Adipocyte (in vitro differentiated cells): ENCODE data around the gene ARHGAP42.
"Not testable (repeated sequence)": the region's sequence is repeated elsewhere in the genome, so short reads cannot be mapped to it uniquely, and the experiment has no call there.

Source experiments
- DNase-seq: peaks from one replicate; pipeline ENCODE4 v3.0.0-alpha.2; 2015; ENCODE audit warnings: low read depth
- H3K27me3 ChIP-seq: replicated peaks from 2 replicates; pipeline ENCODE4 v1.7.0; 2013; ENCODE audit warnings: mild to moderate bottlenecking, low read length, moderate library complexity; ENCODE audit not compliant: control insufficient read depth, insufficient read depth
- H3K36me3 ChIP-seq: 2 replicates; pipeline ENCODE4 v1.7.0; 2013; ENCODE audit warnings: low read length, mild to moderate bottlenecking, moderate library complexity; ENCODE audit not compliant: control insufficient read depth, insufficient read depth, severe bottlenecking
- H3K4me1 ChIP-seq: 2 replicates; pipeline ENCODE4 v1.7.0; 2013; ENCODE audit warnings: mild to moderate bottlenecking, low read length, moderate library complexity; ENCODE audit not compliant: control insufficient read depth, insufficient read depth
- H3K4me3 ChIP-seq: 2 replicates; pipeline ENCODE4 v1.7.0; 2013; ENCODE audit warnings: mild to moderate bottlenecking, low read length, moderate library complexity
- H3K9ac ChIP-seq: 2 replicates; pipeline ENCODE4 v1.7.0; 2013; ENCODE audit warnings: mild to moderate bottlenecking, low read length, moderate library complexity
- H3K9me3 ChIP-seq: 2 replicates; pipeline ENCODE4 v1.7.0; 2013; ENCODE audit warnings: mild to moderate bottlenecking, low read length, moderate library complexity; ENCODE audit not compliant: control insufficient read depth

Gene ARHGAP42

GRCh38 chr11:100687054-100687629 lies at the start of gene ARHGAP42:
Gene ARHGAP42, plus strand, starts transcription at chr11:100687288. Its CDS starts 391 bp downstream, at chr11:100687679.
- peak within 1 kb of the TSS; percentile 90 for H3K9ac ChIP-seq
- H3K4me3 ChIP-seq = peak within 1 kb of the TSS; percentile 93
- H3K36me3 ChIP-seq = no peaks in the 10 kb centered on the region
- H3K9me3 ChIP-seq = no peaks in the 10 kb centered on the region
- peaks cover 5% of the 10 kb centered on the region for H3K4me1 ChIP-seq
- DNase-seq = peak; percentile 78
- H3K27me3 ChIP-seq = no peaks in the 10 kb centered on the region

- H3K9me3 ChIP-seq = no peaks in the 10 kb centered on the region
- no peaks in the 10 kb centered on the region for H3K27me3 ChIP-seq
- H3K36me3 ChIP-seq = no peaks in the 10 kb centered on the region
- peaks cover 6% of the 10 kb centered on the region for H3K4me1 ChIP-seq
- no peak for DNase-seq
- H3K4me3 ChIP-seq = no peak overlapping the region
- H3K9ac ChIP-seq = no peak overlapping the region
Observed at GRCh38 chr11:100637706-100638105, 49.4 kb upstream of the ARHGAP42 start.

GRCh38 chr11:100638648-100639047 lies 48.4 kb upstream of the ARHGAP42 start:
- H3K4me3 ChIP-seq = no peak overlapping the region
- H3K9me3 ChIP-seq = no peaks in the 10 kb centered on the region

GRCh38 chr11:100639140-100639539 lies 47.9 kb upstream of the ARHGAP42 start:
- H3K9ac ChIP-seq = no peak overlapping the region
- no peaks in the 10 kb centered on the region for H3K4me1 ChIP-seq
- H3K4me3 ChIP-seq = no peak overlapping the region
- DNase-seq = peak; percentile 68
- no peaks in the 10 kb centered on the region for H3K27me3 ChIP-seq
- no peaks in the 10 kb centered on the region for H3K36me3 ChIP-seq
- no peaks in the 10 kb centered on the region for H3K9me3 ChIP-seq

More at GRCh38 chr11:100638648-100639047, 48.4 kb upstream of the ARHGAP42 start:
- Histone ChIP-seq H3K4me1 (no peaks in the 10 kb centered on the region), H3K27me3 (no peaks in the 10 kb centered on the region), H3K36me3 (no peaks in the 10 kb centered on the region), H3K9ac (no peak overlapping the region)
- peak; percentile 47 for DNase-seq

- H3K9ac ChIP-seq = no peak overlapping the region
- no peaks in the 10 kb centered on the region for H3K9me3 ChIP-seq
- no peak overlapping the region for H3K4me3 ChIP-seq
- H3K36me3 ChIP-seq = no peaks in the 10 kb centered on the region
- H3K27me3 ChIP-seq = no peaks in the 10 kb centered on the region
- H3K4me1 ChIP-seq = no peaks in the 10 kb centered on the region
- DNase-seq = peak; percentile 6
Observed at GRCh38 chr11:100640071-100640470, 47.0 kb upstream of the ARHGAP42 start.

GRCh38 chr11:100640646-100641045 lies 46.4 kb upstream of the ARHGAP42 start:
- DNase-seq = peak; percentile 45
- H3K36me3 ChIP-seq = no peaks in the 10 kb centered on the region

GRCh38 chr11:100641456-100641855 lies 45.6 kb upstream of the ARHGAP42 start:
- DNase-seq = no peak
- Histone ChIP-seq H3K9ac (no peak overlapping the region), H3K9me3 (no peaks in the 10 kb centered on the region), H3K4me1 (no peaks in the 10 kb centered on the region), H3K27me3 (no peaks in the 10 kb centered on the region), H3K36me3 (no peaks in the 10 kb centered on the region), H3K4me3 (no peak overlapping the region)

More at GRCh38 chr11:100640646-100641045, 46.4 kb upstream of the ARHGAP42 start:
- Histone ChIP-seq H3K9ac (no peak overlapping the region), H3K4me1 (no peaks in the 10 kb centered on the region), H3K9me3 (no peaks in the 10 kb centered on the region), H3K4me3 (no peak overlapping the region), H3K27me3 (no peaks in the 10 kb centered on the region)

- Histone ChIP-seq H3K9me3 (peaks cover 16% of the 10 kb centered on the region), H3K4me1 (no peaks in the 10 kb centered on the region), H3K36me3 (no peaks in the 10 kb centered on the region), H3K9ac (no peak overlapping the region), H3K27me3 (no peaks in the 10 kb centered on the region), H3K4me3 (no peak overlapping the region)
- DNase-seq = no peak
Observed at GRCh38 chr11:100646545-100646944, 40.5 kb upstream of the ARHGAP42 start.

- DNase-seq = no peak
- H3K27me3 ChIP-seq = no peaks in the 10 kb centered on the region
- H3K9me3 ChIP-seq = peaks cover 21% of the 10 kb centered on the region
- H3K9ac ChIP-seq = no peak overlapping the region
- no peaks in the 10 kb centered on the region for H3K36me3 ChIP-seq
- H3K4me1 ChIP-seq = no peaks in the 10 kb centered on the region
- no peak overlapping the region for H3K4me3 ChIP-seq
Observed at GRCh38 chr11:100647861-100648260, 39.2 kb upstream of the ARHGAP42 start.

GRCh38 chr11:100663583-100663982 lies 23.5 kb upstream of the ARHGAP42 start:
- Histone ChIP-seq H3K9me3 (no peaks in the 10 kb centered on the region), H3K4me3 (no peak overlapping the region), H3K36me3 (no peaks in the 10 kb centered on the region), H3K27me3 (no peaks in the 10 kb centered on the region), H3K9ac (no peak overlapping the region), H3K4me1 (no peaks in the 10 kb centered on the region)
- DNase-seq = no peak

GRCh38 chr11:100663996-100664395 lies 23.1 kb upstream of the ARHGAP42 start:
- no peak for DNase-seq
- no peaks in the 10 kb centered on the region for H3K4me1 ChIP-seq
- no peak overlapping the region for H3K9ac ChIP-seq
- no peaks in the 10 kb centered on the region for H3K9me3 ChIP-seq
- H3K4me3 ChIP-seq = no peak overlapping the region
- H3K27me3 ChIP-seq = no peaks in the 10 kb centered on the region
- H3K36me3 ChIP-seq = no peaks in the 10 kb centered on the region

GRCh38 chr11:100666816-100667215 lies 20.3 kb upstream of the ARHGAP42 start:
- not testable (repeated sequence) for H3K27me3 ChIP-seq, DNase-seq

More at GRCh38 chr11:100666816-100667215, 20.3 kb upstream of the ARHGAP42 start:
- not testable (repeated sequence) for H3K4me1 ChIP-seq, H3K9ac ChIP-seq, H3K36me3 ChIP-seq, H3K4me3 ChIP-seq, H3K9me3 ChIP-seq
